Upper lobe of left lung (tissue), 4 donors: ENCODE data around the gene SHC2.

ENCODE experiments used
- CTCF ChIP-seq, 6 experiments: fragments of 450-650 bp in 4 of 6; fragments of 200-600 bp in 2 of 6; sonication (generic) in 2 of 6; IDR thresholded peaks; one replicate each; pipeline ENCODE4 v1.5.1; 2016 to 2019; ENCODE audit warnings: antibody characterized with exemption in 6 of 6
- EP300 ChIP-seq, 4 donors: sonication (generic); formaldehyde crosslinking; IDR thresholded peaks; one replicate each; pipeline ENCODE4 v1.5.1; 2017; ENCODE audit warnings: antibody characterized with exemption in 4 of 4, control low read depth in 2 of 4
- POLR2A ChIP-seq, 4 donors: fragments of 450-650 bp; IDR thresholded peaks; one replicate each; pipeline ENCODE4 v1.5.1; 2016 to 2017; ENCODE audit warnings: antibody characterized with exemption in 4 of 4, mild to moderate bottlenecking in 2 of 4

DNA sequence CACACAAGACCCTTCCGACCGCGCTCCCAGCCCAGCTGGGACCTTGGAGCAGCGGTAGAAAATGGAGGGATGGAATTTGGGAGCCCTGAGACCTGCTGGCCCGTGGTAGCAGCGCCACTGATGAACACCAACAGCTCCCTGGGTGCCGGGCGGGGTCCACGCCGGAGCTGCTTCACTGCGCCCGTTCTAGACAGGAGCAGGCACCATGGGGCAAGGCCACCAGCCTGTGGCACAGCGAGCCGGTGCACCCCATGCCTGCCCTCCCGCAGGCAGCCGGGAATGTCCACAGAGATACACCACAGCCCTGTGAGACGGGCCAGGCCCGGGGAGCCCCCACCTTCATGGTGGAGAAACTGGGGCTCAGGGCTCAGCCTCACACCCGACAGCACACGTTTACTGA is 9.9 kb upstream of the SHC2 start:
- TF ChIP-seq EP300 (IDR thresholded peaks at IDR 0.05) (no peak), POLR2A (IDR thresholded peaks at IDR 0.05) (no peak), CTCF (IDR thresholded peaks at IDR 0.05) (no peak)
